GM19043 (cell line): ENCODE measurements around the gene CHID1.

Source experiments
- ATAC-seq: cut with Tn5 transposase; IDR thresholded peaks from one replicate; pipeline ENCODE4 v1.9.1; 2021; ENCODE audit warnings: low read depth; ENCODE audit not compliant: unreplicated experiment

CHID1 gene

DNA sequence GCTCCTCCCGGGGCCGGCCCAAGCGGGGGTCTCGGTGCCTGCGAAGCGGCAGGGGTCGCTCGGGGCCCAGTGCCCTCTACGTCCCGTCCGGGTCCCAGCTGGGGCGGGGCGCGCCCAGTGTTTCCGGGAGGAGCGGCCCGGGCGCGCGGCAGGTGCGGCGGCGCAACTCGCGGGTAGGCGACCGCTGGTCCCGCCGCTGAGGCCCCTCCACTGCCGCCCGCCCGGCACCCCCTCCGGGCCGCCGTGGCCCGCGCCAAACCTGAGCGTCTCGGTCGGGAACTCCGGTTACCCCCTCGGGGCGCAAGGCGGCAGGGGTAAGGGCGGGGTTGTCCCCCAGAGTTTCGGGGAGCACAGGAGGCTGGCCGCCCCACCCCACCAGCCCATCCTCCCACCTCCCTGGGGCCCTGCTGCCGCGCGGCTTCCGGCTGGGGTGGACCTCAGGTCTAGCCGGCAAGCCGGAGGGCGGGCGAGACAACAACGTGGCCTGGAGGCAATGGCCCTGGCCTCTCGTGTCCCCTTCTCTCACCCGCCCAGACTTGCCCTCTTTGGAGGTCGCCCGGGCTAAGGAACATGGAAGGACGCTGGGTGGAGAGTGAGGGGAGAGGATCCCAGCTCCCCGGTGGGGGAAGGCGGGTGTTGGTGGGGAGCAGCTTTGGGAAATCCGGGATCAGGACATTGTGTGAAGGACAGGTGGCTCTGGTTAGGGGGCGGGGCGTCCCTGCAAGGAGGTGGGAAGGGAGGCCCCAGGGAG lies 83.3 kb downstream of the CHID1 start:
- peak; percentile 42 for ATAC-seq

DNA sequence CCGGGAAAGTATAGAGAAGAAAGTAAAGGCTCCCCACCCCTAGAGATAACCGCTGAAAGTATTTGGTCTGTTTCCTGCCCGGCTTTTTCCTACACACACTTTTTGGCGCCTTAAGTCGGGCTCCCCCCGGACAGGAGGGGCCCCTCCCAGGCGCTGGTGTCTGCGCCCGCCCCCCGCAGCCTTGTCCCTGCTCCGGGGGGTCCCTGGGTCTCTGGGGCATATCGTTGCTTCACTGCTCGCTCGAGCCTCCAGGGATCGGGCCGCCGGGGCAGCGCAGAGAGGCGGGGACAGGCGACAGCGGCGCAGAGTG lies 83.8 kb downstream of the CHID1 start:
- no peak for ATAC-seq

DNA sequence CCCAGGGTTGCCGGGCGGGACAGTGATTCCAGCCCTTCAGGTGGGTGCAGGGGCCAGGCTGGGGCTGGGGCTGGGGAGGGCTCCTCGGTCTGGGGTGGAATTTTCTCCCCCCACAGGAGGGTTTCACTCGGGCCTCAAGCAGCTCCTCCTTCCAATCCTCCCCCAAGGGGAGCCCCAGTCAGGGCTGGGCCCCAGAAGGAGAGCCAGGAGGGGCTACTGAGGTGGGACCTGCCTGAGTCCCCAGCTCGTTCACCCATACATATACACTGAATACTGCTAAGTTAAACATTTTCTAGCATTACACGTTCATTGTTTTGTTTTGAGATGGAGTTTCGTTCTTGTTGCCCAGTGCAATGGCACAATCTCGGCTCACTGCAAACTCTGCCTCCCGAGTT lies 84.4 kb downstream of the CHID1 start:
- no peak for ATAC-seq

DNA sequence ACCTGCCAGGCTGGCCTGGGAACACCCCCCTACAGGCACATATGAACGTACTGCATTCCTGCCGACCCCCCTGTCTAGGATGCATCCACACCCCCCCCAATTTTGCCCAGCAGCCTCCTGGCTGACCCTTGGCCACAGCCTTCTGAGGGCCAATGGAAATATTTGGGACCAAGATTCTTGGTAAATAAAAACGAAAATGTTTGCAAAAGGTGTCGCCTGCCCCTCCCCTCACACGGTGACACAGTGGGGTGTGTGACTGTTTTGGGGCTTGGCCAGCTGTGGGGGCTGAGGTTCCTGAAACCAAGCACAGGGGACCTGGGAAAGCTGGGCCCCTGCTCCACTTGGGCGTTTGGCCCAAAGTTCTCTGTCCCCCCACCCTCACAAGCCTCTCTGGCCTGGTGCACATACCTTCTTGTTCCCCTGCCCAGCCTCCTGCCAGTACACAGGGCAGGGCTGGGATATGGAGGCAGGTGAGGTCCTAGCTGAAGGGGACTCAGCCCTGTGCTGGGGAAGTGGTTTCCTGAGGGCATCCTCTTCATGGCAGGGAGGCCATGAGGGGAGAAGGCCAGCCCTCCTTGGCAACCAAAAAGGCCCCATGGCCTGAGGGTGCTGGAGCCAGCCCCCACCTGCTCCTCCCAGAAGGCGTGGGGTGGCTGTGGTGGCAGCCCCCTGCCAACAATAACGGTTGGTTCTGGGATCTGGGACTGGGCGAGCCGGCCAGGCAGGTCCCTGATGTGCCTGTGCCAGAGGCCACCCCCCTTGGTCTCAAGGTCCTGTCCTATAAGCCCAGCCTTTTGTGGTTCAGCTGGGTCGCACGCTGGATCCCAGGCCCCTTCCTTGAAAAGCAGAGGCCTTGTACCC lies 85.0 kb downstream of the CHID1 start:
- ATAC-seq = no peak

DNA sequence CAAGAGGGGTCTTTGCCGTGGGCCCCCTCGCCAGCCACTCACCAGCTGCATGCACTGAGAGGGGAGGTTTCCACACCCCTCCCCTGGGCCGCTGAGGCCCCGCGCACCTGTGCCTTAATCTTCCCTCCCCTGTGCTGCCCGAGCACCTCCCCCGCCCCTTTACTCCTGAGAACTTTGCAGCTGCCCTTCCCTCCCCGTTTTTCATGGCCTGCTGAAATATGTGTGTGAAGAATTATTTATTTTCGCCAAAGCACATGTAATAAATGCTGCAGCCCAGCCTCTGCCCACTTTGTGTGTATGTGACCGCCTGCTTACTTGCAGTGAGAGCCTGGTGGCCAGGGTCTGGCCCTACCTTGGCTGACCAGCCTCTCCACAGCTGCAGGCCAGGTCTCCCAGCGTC lies 85.7 kb downstream of the CHID1 start:
- ATAC-seq = no peak

DNA sequence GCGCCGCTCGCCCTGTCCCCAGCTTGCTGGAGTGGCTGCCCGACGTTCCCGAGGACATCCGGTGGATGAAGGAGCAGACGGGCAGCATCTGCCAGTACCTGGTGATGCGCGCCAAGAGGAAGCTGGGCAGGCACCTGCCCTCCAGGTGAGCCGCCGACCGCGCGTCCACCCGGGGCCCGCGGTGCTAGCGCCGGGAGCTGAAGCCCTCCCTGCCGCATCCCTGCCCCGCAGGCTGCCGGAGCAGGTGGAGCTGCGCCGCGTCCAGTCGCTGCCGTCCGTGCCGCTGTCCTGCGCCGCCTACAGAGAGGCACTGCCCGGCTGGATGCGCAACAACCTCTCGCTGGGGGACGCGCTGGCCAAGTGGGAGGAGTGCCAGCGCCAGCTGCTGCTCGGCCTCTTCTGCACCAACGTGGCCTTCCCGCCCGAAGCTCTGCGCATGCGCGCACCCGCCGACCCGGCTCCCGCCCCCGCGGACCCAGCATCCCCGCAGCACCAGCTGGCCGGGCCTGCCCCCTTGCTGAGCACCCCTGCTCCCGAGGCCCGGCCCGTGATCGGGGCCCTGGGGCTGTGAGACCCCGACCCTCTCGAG lies 86.2 kb downstream of the CHID1 start:
- ATAC-seq = no peak

DNA sequence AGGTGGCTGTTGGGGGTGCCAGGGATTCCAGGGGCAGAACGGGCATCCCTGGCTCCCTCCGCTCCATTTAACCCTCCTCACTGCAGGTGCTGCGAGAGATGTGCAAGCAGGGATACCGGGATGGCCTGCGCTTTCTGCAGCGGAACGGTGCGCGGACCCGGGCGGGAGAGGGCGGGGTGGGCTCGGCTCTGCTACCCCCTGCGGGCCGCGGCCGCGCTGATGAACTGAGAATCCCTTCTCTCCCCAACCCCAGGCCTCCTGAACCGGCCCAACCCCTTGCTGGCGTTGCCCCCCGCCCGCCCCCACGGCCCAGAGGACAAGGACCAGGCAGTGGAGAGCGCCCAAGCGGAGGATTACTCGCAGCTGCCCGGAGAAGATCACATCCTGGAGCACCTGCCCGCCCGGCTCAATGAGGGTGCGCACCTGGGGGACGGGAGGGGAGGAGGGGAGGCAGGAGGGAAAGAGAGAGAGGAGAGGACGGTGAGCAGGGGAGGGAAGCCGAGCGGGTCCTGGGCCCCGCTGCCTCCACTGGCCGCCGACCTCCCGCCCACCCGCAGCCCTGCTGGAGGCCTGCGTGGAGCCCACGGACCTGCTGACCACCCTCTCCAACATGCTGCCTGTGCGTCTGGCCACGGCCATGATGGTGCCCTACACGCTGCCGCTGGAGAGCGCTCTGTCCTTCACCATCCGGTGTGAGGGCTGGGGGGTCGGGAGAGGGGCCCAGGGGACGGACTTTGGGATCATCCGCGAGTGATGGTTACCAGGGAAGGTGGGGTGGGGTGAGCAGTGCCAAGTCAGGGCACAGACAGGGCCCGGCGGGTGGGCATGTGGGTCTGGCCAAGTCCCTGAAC lies 86.9 kb downstream of the CHID1 start:
- no peak for ATAC-seq

DNA sequence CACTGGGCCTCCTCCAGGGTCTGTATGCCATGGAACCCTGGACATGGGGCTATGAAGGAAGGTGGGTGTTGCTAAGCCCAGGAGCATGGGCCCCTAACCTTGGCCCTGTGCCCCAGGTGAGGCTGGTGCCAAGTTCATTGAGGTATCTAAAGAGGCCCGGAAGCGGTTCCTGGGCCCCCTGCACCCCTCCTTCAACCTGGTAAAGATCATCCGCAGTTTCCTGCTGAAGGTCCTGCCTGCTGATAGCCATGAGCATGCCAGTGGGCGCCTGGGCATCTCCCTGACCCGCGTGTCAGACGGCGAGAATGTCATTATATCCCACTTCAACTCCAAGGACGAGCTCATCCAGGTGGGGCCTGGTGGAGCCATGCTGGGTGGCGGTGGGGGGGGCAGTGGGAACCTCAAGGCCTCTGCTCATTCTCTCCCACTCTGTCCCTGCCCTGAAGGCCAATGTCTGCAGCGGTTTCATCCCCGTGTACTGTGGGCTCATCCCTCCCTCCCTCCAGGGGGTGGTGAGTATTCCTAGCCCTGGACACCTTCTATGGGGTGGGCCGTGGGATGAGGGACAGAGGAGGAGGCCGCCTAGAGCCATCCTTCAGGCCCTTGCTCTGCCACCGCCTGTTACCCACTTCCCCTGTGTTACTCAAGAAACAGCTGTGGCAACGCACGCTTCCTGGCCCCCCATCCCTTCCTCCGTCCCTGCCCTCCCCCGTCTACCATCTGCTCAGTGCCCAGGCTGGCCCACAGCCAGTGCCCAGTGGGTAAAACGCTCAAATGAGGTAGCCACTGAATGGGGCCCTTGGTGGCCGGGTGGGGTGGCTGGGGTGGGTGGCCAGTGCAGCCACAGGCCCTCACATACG lies 88.9 kb downstream of the CHID1 start:
- ATAC-seq = no peak

DNA sequence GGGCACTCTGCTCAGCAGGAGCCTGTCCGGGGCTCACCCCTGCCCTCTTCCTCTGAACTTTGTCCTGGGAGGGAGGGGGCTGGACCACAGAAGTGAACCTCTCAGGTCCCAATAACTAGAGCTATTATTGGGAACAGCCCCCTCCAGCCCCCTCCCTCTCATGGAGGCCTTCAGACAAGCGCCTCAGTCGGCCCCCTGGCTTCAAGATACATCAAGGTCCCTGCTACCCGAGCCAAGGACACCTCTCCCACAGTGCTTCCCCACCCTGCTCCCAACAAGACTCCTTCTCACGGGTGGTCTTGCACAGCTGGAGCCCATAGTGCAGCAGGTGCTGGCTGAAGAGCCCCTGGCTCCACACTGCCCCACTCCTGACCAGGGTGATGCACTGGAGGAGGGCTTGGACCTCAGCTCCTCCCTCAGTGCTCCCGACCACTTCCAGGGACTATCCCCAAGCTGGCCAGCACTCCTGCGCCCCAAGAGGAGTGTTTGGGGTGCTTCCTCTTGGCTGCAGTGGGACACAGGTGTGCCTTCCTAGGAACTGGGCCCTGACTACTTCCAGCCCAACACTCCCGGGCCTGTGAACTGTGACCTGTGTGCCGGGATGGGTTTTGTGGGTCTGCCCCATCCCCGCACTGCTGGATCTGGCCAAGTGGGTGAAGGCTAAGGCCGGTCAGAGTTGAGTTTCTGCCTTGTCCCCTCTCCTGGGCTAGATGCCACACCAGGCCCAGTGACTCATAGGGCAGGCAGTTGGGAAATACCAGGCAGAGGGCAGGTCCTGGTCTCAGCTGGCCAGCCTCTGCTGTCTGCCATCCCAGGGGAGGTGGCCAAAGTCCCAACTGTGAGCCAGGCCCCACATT lies 89.7 kb downstream of the CHID1 start:
- no peak for ATAC-seq

DNA sequence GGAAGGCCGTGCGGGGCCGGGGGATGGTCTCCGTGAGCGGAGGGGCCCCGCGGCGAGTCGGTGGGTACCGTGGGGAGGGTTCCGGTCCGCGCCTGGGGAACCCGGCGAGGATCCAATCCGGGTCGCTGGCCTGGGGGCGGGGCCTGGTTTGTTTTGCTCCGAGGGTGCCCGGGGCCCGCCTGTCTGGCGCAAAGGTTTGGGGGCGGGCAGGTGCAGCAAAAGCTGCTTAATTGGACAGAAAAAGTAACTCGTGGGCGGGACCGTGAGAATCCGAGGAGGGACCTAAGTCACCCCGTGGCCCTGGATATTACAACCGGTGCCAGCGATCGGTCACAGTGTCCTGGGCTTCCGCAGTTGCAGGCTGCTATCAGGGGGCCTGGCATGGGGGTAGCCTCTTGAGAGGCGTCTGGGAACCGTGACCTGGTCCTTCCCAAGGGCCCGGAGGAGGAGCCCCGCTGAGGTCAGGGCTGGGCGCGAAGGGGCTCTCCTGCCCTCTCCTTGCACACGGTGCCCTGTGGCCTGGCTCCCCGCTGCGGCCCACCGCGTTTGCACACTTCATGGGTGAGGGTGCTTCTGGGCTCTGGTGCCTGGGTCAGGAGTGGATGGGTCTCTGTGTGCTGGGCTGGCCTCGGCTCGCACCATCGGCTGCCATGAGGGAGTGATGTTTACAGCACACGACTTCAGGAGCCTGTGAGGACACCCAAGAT lies 90.5 kb downstream of the CHID1 start:
- peak; percentile 57 for ATAC-seq

DNA sequence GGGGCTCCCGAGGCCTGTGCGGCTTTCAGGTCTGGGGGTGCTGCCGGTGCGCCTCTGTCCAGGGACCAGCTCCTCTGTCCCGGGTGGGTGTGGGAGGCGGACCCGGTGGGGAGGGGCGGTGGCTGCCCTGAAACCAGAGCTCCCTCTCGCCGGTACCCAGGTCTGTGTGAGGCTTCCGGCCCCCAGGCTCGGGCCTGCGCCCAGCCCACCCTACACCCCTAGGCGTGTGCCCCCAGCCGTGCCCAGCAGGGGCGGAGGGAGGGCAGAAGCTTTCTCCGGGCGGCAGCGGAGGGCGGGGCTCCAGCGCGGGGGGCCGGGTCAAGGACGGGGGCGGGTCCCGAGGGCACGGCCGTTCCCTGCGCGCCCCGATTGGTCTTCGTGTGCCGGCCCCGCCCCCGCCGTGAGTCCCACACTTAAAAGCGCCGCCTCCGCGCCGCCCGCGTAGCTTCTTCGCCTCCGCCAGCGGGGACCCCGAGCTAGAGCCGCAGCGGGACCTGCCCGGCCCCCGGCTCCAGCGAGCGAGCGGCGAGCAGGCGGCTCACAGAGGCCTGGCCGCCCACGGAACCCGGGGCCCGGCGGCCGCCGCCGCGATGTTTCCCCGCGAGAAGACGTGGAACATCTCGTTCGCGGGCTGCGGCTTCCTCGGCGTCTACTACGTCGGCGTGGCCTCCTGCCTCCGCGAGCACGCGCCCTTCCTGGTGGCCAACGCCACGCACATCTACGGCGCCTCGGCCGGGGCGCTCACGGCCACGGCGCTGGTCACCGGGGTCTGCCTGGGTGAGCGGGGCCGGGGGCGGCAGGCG lies 91.3 kb downstream of the CHID1 start:
- ATAC-seq = peak; percentile 52

DNA sequence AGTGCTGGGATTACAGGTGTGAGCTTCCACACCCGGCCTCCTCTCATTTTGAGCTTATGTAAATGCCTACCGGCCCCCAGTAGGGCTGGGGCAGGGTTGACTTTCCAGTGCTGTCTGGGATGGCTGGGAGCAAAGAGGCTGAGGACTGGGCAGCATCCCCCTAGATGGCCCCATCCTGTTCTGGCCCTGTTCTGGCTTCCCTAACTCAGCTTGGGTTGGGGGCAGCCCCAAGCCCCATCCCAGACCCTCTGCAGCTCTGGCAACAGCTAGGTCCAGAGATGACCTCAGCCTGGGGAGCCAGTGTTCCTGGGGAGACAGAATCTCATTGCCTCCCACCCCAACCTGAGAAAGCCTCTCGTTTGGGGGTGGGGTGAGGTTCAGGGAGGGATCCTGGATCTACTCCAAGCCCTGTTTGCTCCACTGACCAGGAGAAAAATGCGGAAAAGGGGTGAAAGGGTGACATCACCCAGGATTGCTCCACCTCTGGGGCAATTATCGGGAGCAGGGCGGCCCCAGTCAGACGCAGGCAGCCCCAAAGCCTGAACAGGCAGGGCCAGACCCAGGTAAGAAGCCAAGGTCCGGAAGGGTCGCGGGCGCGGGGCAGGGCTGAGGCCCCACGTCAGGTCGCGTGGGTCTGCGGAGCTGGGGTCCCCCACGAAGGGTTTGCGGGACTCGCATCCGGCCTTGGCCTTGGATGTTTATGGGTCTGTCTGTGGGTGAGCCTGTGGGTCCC lies 92.0 kb downstream of the CHID1 start, which contains the start of gene PNPLA2:
TSS of gene PNPLA2 (plus strand) at position 519 of the 733 bp plus-strand sequence. CDS start 805 bp downstream, outside the sequence.
- ATAC-seq = no peak
